HepG2 (cell line): ENCODE measurements around the gene PRMT2. TPM values are rescaled to one million over a fixed set of nuclear protein-coding genes. Genes with fewer than 3 reads are reported as not detected.

Experiments
- ATAC-seq: fragments of 200-7000 bp; cut with Tn5 transposase; 3 replicates; pipeline ENCODE4 v1.9.1; 2020; ENCODE audit warnings: mild to moderate bottlenecking, moderate library complexity
- BruUV-seq: library from RNA; stranded (reverse); fragments of 400-500 nt; replicated peaks from 2 replicates; lab custom pipeline; 2021; lab: Mats Ljungman, UMichigan
- CTCF ChIA-PET: fragments of 300-600 bp; formaldehyde crosslinking; extraction: SDS; loops from one replicate; lab custom pipeline; 2021; ENCODE audit warnings: low total read pairs, inconsistent platforms, low intra/inter-chr PET ratio; lab: Yijun Ruan, JAX
- POLR2A ChIA-PET: fragments of 350-600 bp; sonication (Branson Sonifier 250); formaldehyde crosslinking; loops from one replicate; lab custom pipeline; 2020; ENCODE audit warnings: antibody characterized with exemption, inconsistent platforms; lab: Yijun Ruan, JAX
- DNase-seq: peaks from one replicate; pipeline ENCODE4 v3.0.0-alpha.2; 2015; ENCODE audit warnings: low spot score
- FAIRE-seq: peaks from 3 replicates; lab custom pipeline; 2011; peaks lifted over from hg19 to GRCh38; lab: Jason Lieb, UNC
- H2AFZ ChIP-seq: one replicate; pipeline ENCODE4 v1.6.1; 2011; ENCODE audit warnings: low read length, inconsistent platforms
- H3K27ac ChIP-seq: fragments of 300-600 bp; 3 replicates; pipeline ENCODE4 v1.8.0; 2011; ENCODE audit warnings: mixed run types, mild to moderate bottlenecking, mixed read lengths, low read length, inconsistent platforms; ENCODE audit not compliant: insufficient read depth; ENCODE audit errors: extremely low read length
- H3K27me3 ChIP-seq, 2 experiments: fragments of 200-600 bp in 1 of 2; 2 replicates in 1 of 2; 3 replicates in 1 of 2; pipeline versions ENCODE4 v1.6.0 to v1.8.0; 2011; ENCODE audit warnings: low read length in 2 of 2, mild to moderate bottlenecking in 2 of 2, moderate library complexity in 2 of 2, inconsistent platforms in 1 of 2; ENCODE audit not compliant: insufficient read depth in 2 of 2, control insufficient read depth in 1 of 2
- H3K36me3 ChIP-seq, 2 experiments: fragments of 200-600 bp in 1 of 2; replicated peaks in 1 of 2; 2 replicates in 1 of 2; 3 replicates in 1 of 2; pipeline versions ENCODE4 v1.5.1 to v1.8.0; 2011; ENCODE audit warnings: low read length in 2 of 2, inconsistent platforms in 1 of 2; ENCODE audit not compliant: insufficient read depth in 2 of 2, control insufficient read depth in 1 of 2
- H3K4me1 ChIP-seq: 2 replicates; pipeline ENCODE4 v1.5.1; 2012; ENCODE audit warnings: low read length, inconsistent platforms; ENCODE audit not compliant: insufficient read depth
- H3K4me2 ChIP-seq: 2 replicates; pipeline ENCODE4 v1.6.0; 2011; ENCODE audit warnings: low read depth, low read length, inconsistent platforms
- H3K4me3 ChIP-seq, 3 experiments: fragments of 200-600 bp in 1 of 3; sonication (generic), shearing (Covaris generic) in 1 of 3; replicated peaks in 1 of 3; 2 replicates each; pipeline ENCODE4 v1.5.1; 2011 to 2016; ENCODE audit warnings: low read length in 3 of 3, inconsistent platforms in 2 of 3, low read depth in 2 of 3, mild to moderate bottlenecking in 2 of 3, control low read depth in 1 of 3, mixed read lengths in 1 of 3; ENCODE audit not compliant: insufficient read depth in 1 of 3
- H3K79me2 ChIP-seq: one replicate; pipeline ENCODE4 v1.6.1; 2011; ENCODE audit warnings: low read length, inconsistent platforms; ENCODE audit not compliant: insufficient read depth
- H3K9ac ChIP-seq: 2 replicates; pipeline ENCODE4 v1.6.0; 2011; ENCODE audit warnings: mild to moderate bottlenecking, low read depth, low read length, inconsistent platforms; ENCODE audit not compliant: insufficient read depth
- H3K9me3 ChIP-seq: 2 replicates; pipeline ENCODE4 v1.5.1; 2012; ENCODE audit warnings: mild to moderate bottlenecking, low read length
- H4K20me1 ChIP-seq: 2 replicates; pipeline ENCODE4 v1.6.0; 2011; ENCODE audit warnings: inconsistent platforms, mild to moderate bottlenecking, low read length, moderate library complexity; ENCODE audit not compliant: insufficient read depth
- GPBP1L1 ChIP-seq: sonication (generic); formaldehyde crosslinking; IDR thresholded peaks from 2 replicates; pipeline ENCODE4 v1.5.0; 2020; ENCODE audit warnings: mild to moderate bottlenecking, missing genetic modification reagents
- PHF8 ChIP-seq: sonication (generic); formaldehyde crosslinking; IDR thresholded peaks from 2 replicates; pipeline ENCODE4 v1.5.0; 2020; ENCODE audit warnings: missing genetic modification reagents
- SP2 ChIP-seq: sonication (generic); formaldehyde crosslinking; IDR thresholded peaks from 2 replicates; pipeline ENCODE4 v1.5.1; 2020; ENCODE audit warnings: mild to moderate bottlenecking, missing genetic modification reagents
- ZNF136 ChIP-seq: sonication (generic); formaldehyde crosslinking; IDR thresholded peaks from 2 replicates; pipeline ENCODE4 v1.8.1; 2022; ENCODE audit warnings: low read depth, mild to moderate bottlenecking, moderate library complexity, missing genetic modification reagents
- ZNF546 ChIP-seq: sonication (generic); formaldehyde crosslinking; conservative IDR thresholded peaks from 2 replicates; pipeline ENCODE4 v1.8.1; 2023; ENCODE audit warnings: mild to moderate bottlenecking, missing genetic modification reagents
- ZSCAN21 ChIP-seq: sonication (generic); formaldehyde crosslinking; IDR thresholded peaks from 2 replicates; pipeline ENCODE4 v1.8.0; 2022; ENCODE audit warnings: mild to moderate bottlenecking, missing genetic modification reagents, moderate library complexity, borderline replicate concordance
- WGBS: methylation state at CpG from one replicate; pipeline ENCODE4 v1.1.6; 2017; ENCODE audit warnings: low lambda C conversion rate; 5-methylcytosine and 5-hydroxymethylcytosine counted together
- in situ Hi-C: cut with HindIII; loops from 2 replicates; pipeline ENCODE4 v1.10.0; 2017; ENCODE audit warnings: low pct_unique_long_range_greater_than_20kb; ENCODE audit not compliant: extremely low pct_ligation_motif_present
- intact Hi-C: fragments of 100-400 bp; cut with micrococcal nuclease; formaldehyde crosslinking; loops from one replicate; pipeline ENCODE4 v1.10.0; 2022; ENCODE audit not compliant: unreplicated experiment
- polyA plus RNA-seq, 8 experiments: library from polyadenylated mRNA; depleted of rRNA in 3 of 8; stranded (reverse) in 7 of 8; unstranded in 1 of 8; fragments of >200 nt; fragmentation: Illumina TruSeq in 4 of 8; extraction: Trizol in 4 of 8; gene quantifications; 2 replicates each; pipeline versions ENCODE4 v1.2.1 to v1.2.3, GENCODE V29; 2011 to 2016; ENCODE audit warnings: low read depth in 4 of 8, missing spikeins in 1 of 8, mixed read lengths in 1 of 8; ENCODE audit not compliant: insufficient read depth in 1 of 8
- total RNA-seq, 5 experiments: library from RNA; depleted of rRNA; stranded (reverse); fragments of >200 nt; fragmentation: Illumina TruSeq; extraction: Trizol; gene quantifications; 2 replicates each; pipeline ENCODE4 v1.2.3, GENCODE V29; 2016; ENCODE audit warnings: low read depth in 1 of 5

Gene PRMT2
- total and polyA plus RNA-seq, 2 of the 13 experiments (the other 11 are each of a cell fraction or from before 2014, with no cell fraction given) = 54.4 to 78.8 TPM

- TF ChIP-seq GPBP1L1 = no peak
- TF ChIP-seq, all 625 proteins: peak for 0
Observed at GRCh38 chr21:46624050-46624449, 11.4 kb upstream of the PRMT2 start (continued).

GRCh38 chr21:46625759-46626158 is 9.7 kb upstream of the PRMT2 start:
- POLR2A ChIA-PET = interaction anchor here (2.2 kb wide), 1 partner anchor 10 kb away, joined by 29 read pairs; the partner anchor contains the start of gene PRMT2
- FAIRE-seq (no peak), DNase-seq (no peak), ATAC-seq (no peak)
- Histone ChIP-seq H4K20me1 (no peaks in the 10 kb centered on the region), H3K79me2 (no peaks in the 10 kb centered on the region), H3K27me3 (no peaks in the 10 kb centered on the region), H2AFZ (no peak overlapping the region), H3K4me1 (peaks cover 41% of the 10 kb centered on the region), H3K27ac (no peak overlapping the region), H3K36me3 (no peaks in the 10 kb centered on the region), H3K9ac (no peak overlapping the region), H3K4me3 (no peak overlapping the region), H3K9me3 (no peaks in the 10 kb centered on the region), H3K4me2 (no peak overlapping the region)
- TF ChIP-seq SP2 (CRISPR knock-in tag) (no peak), ZNF546 (no peak), ZNF136 (CRISPR knock-in tag) (no peak), PHF8 (no peak), ZSCAN21 (CRISPR knock-in tag) (no peak)
- in situ Hi-C loops = no loop called here
- WGBS = 94% methylated on average over 1 of the region's 1 CpG
- CTCF ChIA-PET = no interaction called here
- BruUV-seq = no TSS peak
- intact Hi-C loops = no loop called here
